Measurements from ENCODE around the gene SERTAD1. TPM values are rescaled to one million over a fixed set of nuclear protein-coding genes. Genes with fewer than 3 reads are reported as not detected.
"Not testable (repeated sequence)": the region's sequence is repeated elsewhere in the genome, so short reads cannot be mapped to it uniquely, and the experiment has no call there.

The SERTAD1 gene
- total RNA-seq, 1 donor from 2014 or later: 3.6 TPM

GRCh38 chr19:40458597-40458974 is 32.8 kb upstream of the SERTAD1 start:
- Mint-ChIP-seq H3K27me3 (ENCODE audit: unreplicated experiment) (peaks cover 2% of the 10 kb centered on the region), H3K36me3 (ENCODE audit: unreplicated experiment) (no peaks in the 10 kb centered on the region), H3K9me3 (ENCODE audit: unreplicated experiment) (peaks cover 3% of the 10 kb centered on the region), H3K27ac (ENCODE audit: unreplicated experiment) (no peak overlapping the region), H3K4me1 (ENCODE audit: low read depth, unreplicated experiment) (no peaks in the 10 kb centered on the region), H3K4me3 (ENCODE audit: unreplicated experiment) (no peak overlapping the region)
- no peak for DNase-seq
- no peak for TF ChIP-seq CTCF (IDR thresholded peaks at IDR 0.05; ENCODE audit: partially characterized antibody, unreplicated experiment)

- no peak for TF ChIP-seq CTCF (IDR thresholded peaks at IDR 0.05; ENCODE audit: partially characterized antibody, unreplicated experiment)
- H3K27me3 Mint-ChIP-seq (ENCODE audit: unreplicated experiment): peaks cover 2% of the 10 kb centered on the region
- no peak overlapping the region for H3K27ac Mint-ChIP-seq (ENCODE audit: unreplicated experiment)
- H3K4me1 Mint-ChIP-seq (ENCODE audit: low read depth, unreplicated experiment): no peaks in the 10 kb centered on the region
- H3K4me3 Mint-ChIP-seq (ENCODE audit: unreplicated experiment): no peak overlapping the region
- no peaks in the 10 kb centered on the region for H3K36me3 Mint-ChIP-seq (ENCODE audit: unreplicated experiment)
- no peak for DNase-seq
- peaks cover 3% of the 10 kb centered on the region for H3K9me3 Mint-ChIP-seq (ENCODE audit: unreplicated experiment)
These were observed 32.3 kb upstream of the SERTAD1 start for GRCh38 chr19:40457953-40458596.

GRCh38 chr19:40457048-40457447 is 31.3 kb upstream of the SERTAD1 start:
- Mint-ChIP-seq H3K27me3 (ENCODE audit: unreplicated experiment) (peaks cover 2% of the 10 kb centered on the region), H3K4me1 (ENCODE audit: low read depth, unreplicated experiment) (no peaks in the 10 kb centered on the region), H3K9me3 (ENCODE audit: unreplicated experiment) (peaks cover 3% of the 10 kb centered on the region), H3K27ac (ENCODE audit: unreplicated experiment) (no peak overlapping the region), H3K4me3 (ENCODE audit: unreplicated experiment) (no peak overlapping the region), H3K36me3 (ENCODE audit: unreplicated experiment) (no peaks in the 10 kb centered on the region)
- no peak for DNase-seq
- TF ChIP-seq CTCF (IDR thresholded peaks at IDR 0.05; ENCODE audit: partially characterized antibody, unreplicated experiment): no peak

GRCh38 chr19:40453943-40454342 is 28.2 kb upstream of the SERTAD1 start:
- not testable (repeated sequence) for H3K27me3 Mint-ChIP-seq (ENCODE audit: unreplicated experiment); H3K27ac Mint-ChIP-seq (ENCODE audit: unreplicated experiment); DNase-seq; H3K9me3 Mint-ChIP-seq (ENCODE audit: unreplicated experiment); H3K4me3 Mint-ChIP-seq (ENCODE audit: unreplicated experiment); H3K4me1 Mint-ChIP-seq (ENCODE audit: low read depth, unreplicated experiment); H3K36me3 Mint-ChIP-seq (ENCODE audit: unreplicated experiment)

- no peaks in the 10 kb centered on the region for H3K4me1 Mint-ChIP-seq (ENCODE audit: low read depth, unreplicated experiment)
- no peaks in the 10 kb centered on the region for H3K9me3 Mint-ChIP-seq (ENCODE audit: unreplicated experiment)
- no peak overlapping the region for H3K27ac Mint-ChIP-seq (ENCODE audit: unreplicated experiment)
- no peak overlapping the region for H3K4me3 Mint-ChIP-seq (ENCODE audit: unreplicated experiment)
- TF ChIP-seq CTCF (IDR thresholded peaks at IDR 0.05; ENCODE audit: partially characterized antibody, unreplicated experiment): no peak
- no peak for DNase-seq
- no peaks in the 10 kb centered on the region for H3K36me3 Mint-ChIP-seq (ENCODE audit: unreplicated experiment)
- H3K27me3 Mint-ChIP-seq (ENCODE audit: unreplicated experiment): no peaks in the 10 kb centered on the region
These were observed 27.5 kb upstream of the SERTAD1 start for GRCh38 chr19:40453151-40453735.
